GM23338 (cell line): Measurements from ENCODE around the gene NTN1. TPM values are rescaled to one million over a fixed set of nuclear protein-coding genes. Genes with fewer than 3 reads are reported as not detected.

ENCODE experiments used
- ATAC-seq: fragments of 200-7000 bp; cut with Tn5 transposase; 3 replicates; pipeline ENCODE4 v1.9.1; 2020
- DNase-seq: peaks from one replicate; pipeline ENCODE4 v3.0.0-alpha.2; 2015; ENCODE audit warnings: low spot score
- H2AFZ ChIP-seq: fragments of 200-600 bp; sonication (generic); 2 replicates; pipeline ENCODE4 v1.8.0; 2016; ENCODE audit warnings: antibody characterized with exemption, mild to moderate bottlenecking, moderate library complexity
- H3F3A ChIP-seq: fragments of 200-600 bp; sonication (generic); replicated peaks from 2 replicates; pipeline ENCODE4 v1.8.0; 2017; ENCODE audit warnings: antibody characterized with exemption, mixed run types, low read depth
- H3K27ac ChIP-seq: fragments of 200-600 bp; sonication (generic); 2 replicates; pipeline ENCODE4 v1.6.1; 2016; ENCODE audit warnings: low read depth
- H3K27me3 ChIP-seq: fragments of 200-600 bp; sonication (generic); 2 replicates; pipeline ENCODE4 v1.8.0; 2016; ENCODE audit warnings: mild to moderate bottlenecking, mixed run types, moderate library complexity; ENCODE audit not compliant: insufficient read depth
- H3K36me3 ChIP-seq: fragments of 200-600 bp; sonication (generic); 2 replicates; pipeline ENCODE4 v1.8.0; 2016; ENCODE audit warnings: mild to moderate bottlenecking; ENCODE audit not compliant: insufficient read depth
- H3K4me1 ChIP-seq: fragments of 200-600 bp; sonication (generic); 2 replicates; pipeline ENCODE4 v1.8.0; 2016; ENCODE audit warnings: mild to moderate bottlenecking, moderate library complexity; ENCODE audit not compliant: insufficient read depth
- H3K4me2 ChIP-seq: fragments of 200-600 bp; sonication (generic); 2 replicates; pipeline ENCODE4 v1.7.1; 2017; ENCODE audit warnings: mixed run types
- H3K4me3 ChIP-seq: fragments of 200-600 bp; sonication (generic); 2 replicates; pipeline ENCODE4 v1.6.1; 2016; ENCODE audit warnings: mixed run types
- H3K79me2 ChIP-seq: fragments of 200-600 bp; sonication (generic); replicated peaks from 2 replicates; pipeline ENCODE4 v1.8.0; 2017; ENCODE audit warnings: mild to moderate bottlenecking; ENCODE audit not compliant: insufficient read depth
- H3K9me2 ChIP-seq: fragments of 200-600 bp; sonication (generic); 2 replicates; pipeline ENCODE4 v1.8.0; 2017; ENCODE audit not compliant: insufficient read depth
- H4K20me1 ChIP-seq: fragments of 200-600 bp; sonication (generic); replicated peaks from 2 replicates; pipeline ENCODE4 v1.8.0; 2017; ENCODE audit warnings: mild to moderate bottlenecking; ENCODE audit not compliant: insufficient read depth
- H3K27ac Mint-ChIP-seq: 2 replicates; pipeline ENCODE4 v1.8.0; 2020; ENCODE audit warnings: inconsistent platforms, mild to moderate bottlenecking, moderate library complexity, mixed read lengths
- H3K27me3 Mint-ChIP-seq: 3 replicates; pipeline ENCODE4 v1.8.0; 2022; ENCODE audit warnings: low read depth, mild to moderate bottlenecking, moderate library complexity, mixed read lengths, inconsistent platforms; ENCODE audit not compliant: insufficient read depth, poor library complexity
- H3K36me3 Mint-ChIP-seq: 3 replicates; pipeline ENCODE4 v1.8.0; 2021; ENCODE audit warnings: low read depth, mild to moderate bottlenecking, inconsistent platforms, moderate library complexity, mixed read lengths
- H3K4me1 Mint-ChIP-seq: 3 replicates; pipeline ENCODE4 v1.8.0; 2020; ENCODE audit warnings: mild to moderate bottlenecking, inconsistent platforms, mixed read lengths
- H3K4me3 Mint-ChIP-seq: 3 replicates; pipeline ENCODE4 v1.8.0; 2021; ENCODE audit warnings: moderate library complexity, mild to moderate bottlenecking, inconsistent platforms, mixed read lengths
- H3K9me3 Mint-ChIP-seq: 3 replicates; pipeline ENCODE4 v1.8.0; 2020; ENCODE audit warnings: moderate library complexity, mild to moderate bottlenecking, inconsistent platforms, mixed read lengths
- CREB1 ChIP-seq: fragments of 250-450 bp; sonication (Bioruptor Pico); IDR thresholded peaks from 2 replicates; pipeline ENCODE4 v1.5.0; 2020; ENCODE audit warnings: low read depth, mild to moderate bottlenecking, moderate library complexity
- CTCF ChIP-seq, 2 experiments: fragments of 200-600 bp in 1 of 2; sonication (generic) in 1 of 2; conservative IDR thresholded peaks; 2 replicates each; pipeline versions ENCODE4 v1.5.1 to v1.6.1; 2016 to 2017; ENCODE audit warnings: antibody characterized with exemption in 2 of 2, low read depth in 2 of 2, mild to moderate bottlenecking in 2 of 2, moderate library complexity in 1 of 2
- ETS1 ChIP-seq: IDR thresholded peaks from 2 replicates; pipeline ENCODE4 v1.6.1; 2016; ENCODE audit warnings: antibody characterized with exemption
- EZH2 ChIP-seq: fragments of 200-600 bp; sonication (generic); IDR thresholded peaks from one replicate; pipeline ENCODE4 v1.8.0; 2017; ENCODE audit warnings: antibody characterized with exemption, mild to moderate bottlenecking, low read depth; ENCODE audit not compliant: unreplicated experiment
- EZH2phosphoT487 ChIP-seq: fragments of 200-600 bp; sonication (generic); IDR thresholded peaks from one replicate; pipeline ENCODE4 v1.8.1; 2018; ENCODE audit warnings: antibody characterized with exemption; ENCODE audit not compliant: unreplicated experiment
- JUNB ChIP-seq: IDR thresholded peaks from one replicate; pipeline ENCODE4 v1.6.1; 2016; ENCODE audit warnings: antibody characterized with exemption; ENCODE audit not compliant: unreplicated experiment
- NANOG ChIP-seq: IDR thresholded peaks from 2 replicates; pipeline ENCODE4 v1.6.1; 2016; ENCODE audit warnings: antibody characterized with exemption, borderline replicate concordance
- POLR2AphosphoS5 ChIP-seq: IDR thresholded peaks from 2 replicates; pipeline ENCODE4 v1.6.1; 2016; ENCODE audit warnings: antibody characterized with exemption, low read depth
- REST ChIP-seq: IDR thresholded peaks from one replicate; pipeline ENCODE4 v1.6.1; 2018; ENCODE audit warnings: antibody characterized with exemption; ENCODE audit not compliant: unreplicated experiment
- STAT1 ChIP-seq: IDR thresholded peaks from one replicate; pipeline ENCODE4 v1.6.1; 2016; ENCODE audit warnings: antibody characterized with exemption; ENCODE audit not compliant: unreplicated experiment
- ZNF114 ChIP-seq: fragments of 250-450 bp; sonication (Bioruptor Pico); IDR thresholded peaks from 2 replicates; pipeline ENCODE4 v1.5.0; 2020; ENCODE audit warnings: mild to moderate bottlenecking, moderate library complexity
- ZNF331 ChIP-seq: fragments of 250-450 bp; sonication (Bioruptor Pico); IDR thresholded peaks from 2 replicates; pipeline ENCODE4 v1.5.0; 2020; ENCODE audit warnings: low read depth, mild to moderate bottlenecking, moderate library complexity
- ZNF462 ChIP-seq: fragments of 250-450 bp; sonication (Bioruptor Pico); IDR thresholded peaks from 2 replicates; pipeline ENCODE4 v1.5.0; 2020; ENCODE audit warnings: mild to moderate bottlenecking, moderate library complexity
- polyA plus RNA-seq: library from polyadenylated mRNA; unstranded; fragments of >200 nt; fragmentation: Nextera tagmentation; extraction: Ambion mirVana; gene quantifications from 2 replicates; pipeline ENCODE4 v1.2.1, GENCODE V29; 2016
- total RNA-seq: library from RNA; depleted of rRNA; stranded (reverse); fragments of >200 nt; shearing (Covaris generic); gene quantifications from 2 replicates; pipeline ENCODE4 v1.2.3, GENCODE V29; 2014

NTN1 gene
- total and polyA plus RNA-seq, 2 experiments from 2014 or later, result 0.57 to 2.6 TPM

GRCh38 chr17:9279893-9280292 is 258.6 kb downstream of the NTN1 start:
- Histone ChIP-seq H3K4me2 (no peak overlapping the region), H3F3A (no peaks in the 10 kb centered on the region), H3K27ac (no peak overlapping the region), H3K36me3 (no peaks in the 10 kb centered on the region), H4K20me1 (no peaks in the 10 kb centered on the region; the same call in 1 of the 2 replicates), H2AFZ (no peak overlapping the region), H3K79me2 (no peaks in the 10 kb centered on the region), H3K27me3 (no peaks in the 10 kb centered on the region), H3K4me1 (peaks cover 9% of the 10 kb centered on the region), H3K9me2 (no peaks in the 10 kb centered on the region), H3K4me3 (no peak overlapping the region)
- peaks cover 18% of the 10 kb centered on the region for H3K4me1 Mint-ChIP-seq
- no peak overlapping the region for H3K27ac Mint-ChIP-seq
- TF ChIP-seq REST (no peak), POLR2AphosphoS5 (no peak), EZH2phosphoT487 (no peak), CREB1 (no peak), ZNF462 (CRISPR knock-in tag) (no peak), EZH2 (no peak), STAT1 (no peak), JUNB (no peak), ZNF331 (CRISPR knock-in tag) (no peak), CTCF (conservative IDR thresholded peaks at IDR 0.05; ENCODE audit: low read depth in 2 of 2) (no peak), ZNF114 (no peak), NANOG (no peak), ETS1 (no peak)
- no peak for DNase-seq
- no peak overlapping the region for H3K4me3 Mint-ChIP-seq
- ATAC-seq, result no peak
- no peaks in the 10 kb centered on the region for H3K36me3 Mint-ChIP-seq
- no peaks in the 10 kb centered on the region; the same call in 2 of the 3 replicates for H3K9me3 Mint-ChIP-seq
- no peaks in the 10 kb centered on the region for H3K27me3 Mint-ChIP-seq
